ENCODE results near the gene SORCS2. TPM values are rescaled to one million over a fixed set of nuclear protein-coding genes. Genes with fewer than 3 reads are reported as not detected.

Gene SORCS2
- total and polyA plus RNA-seq, 2 of the 8 experiments (the other 6 are each of a cell fraction or from before 2014, with no cell fraction given): 0.36 to 1.8 TPM

DNA sequence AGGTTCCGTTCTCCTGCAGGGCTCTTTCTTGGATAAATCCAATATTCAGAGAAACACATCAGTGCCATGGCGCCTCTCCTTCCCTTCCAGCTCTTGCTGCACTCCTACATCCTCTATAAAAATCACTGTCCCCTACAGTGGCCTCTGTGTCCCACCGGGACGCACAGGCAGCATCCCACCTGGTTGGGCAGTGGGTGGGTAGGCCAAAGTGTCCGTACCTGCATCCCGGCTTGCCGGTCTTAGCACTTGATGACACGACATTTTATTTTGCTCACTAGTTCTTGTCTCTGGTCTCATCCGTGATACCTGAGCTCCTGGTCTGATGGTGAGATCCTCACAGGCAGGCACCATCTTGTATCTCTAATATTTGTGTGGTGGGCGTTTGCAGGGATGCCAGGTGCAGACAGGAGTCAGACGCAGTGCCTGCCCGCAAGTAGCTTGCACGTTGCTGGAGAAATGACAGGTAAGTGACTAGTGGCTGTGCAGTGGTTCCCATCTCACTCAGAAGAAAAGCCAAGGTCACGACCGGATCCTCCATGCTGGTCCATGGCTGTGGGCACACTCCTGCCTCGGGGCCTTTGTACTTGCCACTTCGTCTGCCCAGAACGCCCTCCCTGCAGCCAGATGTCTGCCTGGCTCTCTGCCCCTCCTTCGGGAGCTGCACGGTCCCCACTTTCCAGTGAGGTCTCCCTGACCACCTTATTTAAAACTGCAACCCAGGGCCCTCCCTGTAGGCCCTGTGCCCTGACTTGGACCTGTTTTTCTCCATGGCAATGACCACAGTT is 109.7 kb downstream of the SORCS2 start (continued):
- TF ChIP-seq CHD7 (IDR thresholded peaks at IDR 0.05; ENCODE audit: insufficient replicate concordance, low read length): no peak
- no peak for TF ChIP-seq SAP30 (IDR thresholded peaks at IDR 0.05; ENCODE audit: insufficient read depth, insufficient replicate concordance, low read length)
